ENCODE results near the gene SIL1.
"Not testable (repeated sequence)": the region's sequence is repeated elsewhere in the genome, so short reads cannot be mapped to it uniquely, and the experiment has no call there.

Gene SIL1

DNA sequence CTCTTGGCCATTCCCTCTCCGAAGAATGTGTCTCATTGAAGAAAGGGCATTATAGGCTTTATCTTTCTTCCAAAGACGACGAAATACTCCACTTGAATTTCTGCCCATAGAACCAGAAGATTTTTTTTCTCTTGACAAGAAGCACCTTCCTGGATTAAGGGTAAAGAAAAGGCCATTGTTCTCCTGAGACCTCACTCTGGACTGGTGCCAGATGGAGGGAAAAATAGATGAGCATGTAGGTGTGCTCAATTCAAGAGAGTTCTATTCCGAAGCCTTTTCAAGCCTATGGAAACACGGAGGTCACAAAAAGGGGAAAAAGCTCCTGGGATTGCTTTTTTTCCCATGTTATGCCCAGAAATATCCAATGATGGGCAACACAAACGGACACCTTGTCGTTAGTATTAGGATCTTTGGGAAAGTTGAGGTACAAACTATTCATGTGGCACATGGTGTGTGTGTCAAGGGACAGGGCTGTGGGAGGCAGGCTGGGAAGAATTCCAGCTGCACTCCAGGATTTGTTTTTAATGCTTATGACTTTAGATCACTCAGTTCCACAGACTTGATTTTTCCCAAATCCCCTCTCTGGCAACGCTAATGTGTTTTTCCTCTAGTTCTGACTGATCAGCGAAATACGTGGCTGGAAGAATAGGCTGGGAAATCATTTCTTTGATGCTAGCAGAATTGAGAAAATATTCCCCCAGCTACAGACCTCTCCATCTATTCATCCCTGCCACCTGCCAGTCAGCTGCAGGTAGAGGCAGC lies 89.9 kb downstream of the SIL1 start:
- DNase-seq (ENCODE audit: low read depth in 2 of 2): no peak

- no peak for DNase-seq (ENCODE audit: low read depth in 2 of 2)
These were observed 92.5 kb downstream of the SIL1 start for GRCh38 chr5:139105621-139106071.

DNA sequence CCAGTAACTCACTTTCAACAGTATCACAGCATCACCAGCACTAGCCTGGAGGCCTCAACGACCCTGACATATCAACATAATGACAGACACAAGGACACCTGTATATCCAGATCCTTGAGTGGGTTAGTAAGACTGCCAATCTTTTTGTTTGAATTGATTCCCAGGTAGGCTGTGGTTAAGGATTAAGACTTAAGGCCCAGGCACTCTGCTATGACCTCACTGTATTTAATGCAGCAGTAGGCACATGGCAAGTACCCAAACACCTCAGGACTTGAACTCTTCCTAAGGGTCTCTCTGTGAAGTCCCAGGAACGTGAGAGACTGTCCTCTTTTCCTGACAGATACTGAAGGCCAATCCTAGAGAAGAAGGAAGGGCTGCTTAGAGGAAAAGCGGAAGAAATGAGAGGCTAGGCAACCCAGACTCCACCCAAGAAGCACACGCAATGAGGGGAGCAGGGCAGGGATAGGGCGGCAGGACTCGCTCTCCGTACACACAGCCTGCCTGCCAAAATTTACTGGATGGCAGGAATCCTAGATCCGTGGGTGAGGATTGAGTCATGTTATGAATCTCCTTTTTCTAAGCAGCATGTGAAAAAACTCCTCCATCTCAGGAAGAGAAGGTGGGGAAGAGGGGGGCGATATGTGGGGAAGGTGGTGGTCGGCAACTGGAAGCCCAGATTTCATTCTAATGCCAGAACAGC lies 93.4 kb downstream of the SIL1 start:
- no peak for DNase-seq (ENCODE audit: low read depth in 2 of 2)

GRCh38 chr5:139103762-139104161 lies 94.4 kb downstream of the SIL1 start:
- no peak for DNase-seq (ENCODE audit: low read depth in 2 of 2)

DNA sequence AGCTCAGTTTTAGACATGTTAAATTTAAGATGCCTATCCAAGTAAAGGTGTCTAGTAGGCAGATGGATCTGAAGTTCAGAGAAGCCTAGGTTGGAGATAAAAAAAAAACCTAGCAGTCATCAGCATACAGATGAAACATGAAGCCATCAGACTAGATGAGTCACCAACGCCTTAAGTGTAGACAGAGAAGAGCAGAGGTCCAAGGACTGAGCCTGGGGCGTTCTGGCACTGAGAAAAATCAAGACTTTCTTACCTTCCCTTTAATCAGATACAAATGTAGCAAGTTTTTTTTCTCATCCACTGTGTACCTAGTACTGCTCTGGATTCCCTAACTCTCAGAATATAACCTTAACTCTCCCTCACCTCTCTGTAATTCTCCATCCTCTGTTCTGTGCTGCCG lies 97.3 kb downstream of the SIL1 start:
- DNase-seq (ENCODE audit: low read depth in 2 of 2): no peak

- DNase-seq (ENCODE audit: low read depth in 2 of 2): no peak
These were observed 103.7 kb downstream of the SIL1 start for GRCh38 chr5:139094154-139095131.

DNA sequence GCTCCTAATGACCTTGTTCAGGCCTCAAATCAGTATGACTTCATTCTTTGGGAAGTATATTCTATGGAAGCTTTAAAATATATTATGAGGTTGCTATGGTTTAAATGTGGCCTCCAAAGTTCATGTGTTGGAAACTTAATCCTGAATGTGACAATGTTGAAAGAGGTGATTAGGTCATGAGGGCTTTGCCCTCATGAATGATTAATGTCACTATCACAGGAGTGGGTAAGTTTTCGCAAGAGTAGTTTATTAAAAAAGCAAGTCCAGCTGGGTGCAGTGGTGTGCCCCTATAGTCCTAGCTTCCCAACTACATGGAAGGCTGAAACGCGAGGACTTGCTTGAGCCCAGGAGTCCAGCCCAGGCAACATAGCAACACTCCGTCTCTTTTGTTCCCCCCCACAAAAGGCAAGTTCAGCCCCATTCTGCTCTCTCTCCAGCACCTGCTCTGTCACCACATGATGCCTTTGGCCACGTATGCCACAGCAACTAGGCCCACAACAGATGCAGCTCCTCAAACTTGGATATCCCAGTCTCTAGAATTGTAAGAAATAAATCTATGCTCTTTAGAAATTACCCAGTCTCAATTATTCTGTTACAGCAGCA lies 105.3 kb downstream of the SIL1 start:
- DNase-seq (ENCODE audit: low read depth in 2 of 2): no peak

DNA sequence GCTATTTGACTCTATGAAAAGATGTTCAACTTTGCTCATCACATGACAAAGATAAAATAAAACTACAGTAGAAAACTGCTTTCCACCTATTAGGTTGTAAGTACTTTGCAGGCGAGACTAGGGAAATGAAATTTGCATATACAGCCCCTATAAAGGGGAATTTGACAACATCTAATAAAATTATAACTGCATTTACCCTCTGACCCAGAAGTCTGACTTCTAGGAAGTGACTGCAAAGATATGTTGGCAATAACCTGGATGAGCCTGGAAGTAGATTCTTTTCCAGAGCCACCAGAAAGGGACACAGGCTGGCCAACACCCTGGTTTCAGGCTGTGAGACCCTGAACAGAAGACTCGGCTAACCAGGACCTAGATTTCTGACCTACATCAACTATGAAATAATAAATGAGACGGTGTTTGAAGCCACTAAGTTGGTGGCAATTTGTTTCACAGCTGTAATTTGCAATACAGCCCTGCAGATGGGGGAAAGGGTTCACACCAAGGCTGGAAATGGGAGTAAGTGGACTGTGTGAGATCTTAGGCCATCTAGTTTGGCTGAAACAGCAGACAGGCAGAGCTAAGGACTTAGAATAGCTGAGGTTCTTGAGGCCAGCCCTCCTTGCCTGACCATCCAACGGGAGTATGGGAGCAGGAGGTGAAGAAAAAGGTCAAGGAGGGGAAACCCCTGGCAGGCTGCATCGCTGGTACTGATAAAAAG lies 106.6 kb downstream of the SIL1 start:
- DNase-seq (ENCODE audit: low read depth in 2 of 2): no peak

- no peak for DNase-seq (ENCODE audit: low read depth in 2 of 2)
These were observed 107.6 kb downstream of the SIL1 start for GRCh38 chr5:139090581-139090980.

DNA sequence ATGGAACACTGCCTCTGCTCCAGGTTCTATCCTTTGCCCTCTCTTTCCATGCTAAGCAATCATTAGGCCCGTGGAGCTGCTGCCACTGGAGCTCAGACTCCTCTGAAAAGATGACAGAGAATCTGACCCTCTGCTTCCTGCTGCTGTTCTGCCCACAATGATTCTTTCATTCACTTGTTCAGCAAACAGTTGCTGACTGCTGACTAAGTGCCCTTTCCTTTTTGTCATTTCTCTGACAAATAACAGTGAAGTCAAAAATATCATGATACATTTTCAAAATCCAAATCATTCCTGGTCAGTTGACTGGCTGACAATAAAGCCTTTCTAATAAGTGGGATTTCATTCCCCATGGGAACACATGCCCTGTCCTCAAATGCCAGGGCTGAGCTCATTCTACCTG lies 110.1 kb downstream of the SIL1 start:
- DNase-seq (ENCODE audit: low read depth in 2 of 2): no peak

GRCh38 chr5:139082813-139083498 lies 115.2 kb downstream of the SIL1 start:
- no peak for DNase-seq (ENCODE audit: low read depth in 2 of 2)

DNA sequence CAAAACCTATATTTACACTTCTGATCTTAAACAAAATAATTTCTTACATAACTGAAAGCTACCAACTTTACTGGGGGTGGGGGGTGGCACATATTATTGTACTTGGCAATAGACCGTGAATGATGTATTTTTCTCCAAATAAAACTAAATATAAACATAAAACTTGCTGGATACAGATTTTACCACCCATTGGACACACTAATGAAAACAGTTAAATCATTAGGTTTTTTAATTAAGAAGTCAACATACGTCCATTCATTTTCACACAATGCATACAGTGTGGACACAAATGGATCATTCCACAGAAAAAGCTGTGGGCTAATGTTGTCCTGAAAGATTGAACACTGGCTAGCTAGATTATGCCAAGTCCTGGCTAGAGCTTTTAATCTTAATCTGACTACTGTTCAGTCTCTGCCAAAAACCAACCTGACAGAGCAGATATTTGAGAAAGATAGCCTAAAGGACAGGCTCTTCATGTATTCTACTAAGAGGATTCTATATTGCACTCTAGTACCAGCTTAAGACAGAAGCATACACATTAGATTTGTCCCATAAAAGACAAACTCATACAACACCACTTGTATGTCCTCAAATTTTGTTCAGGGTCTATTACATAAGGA lies 118.1 kb downstream of the SIL1 start:
- no peak for DNase-seq (ENCODE audit: low read depth in 2 of 2)

DNA sequence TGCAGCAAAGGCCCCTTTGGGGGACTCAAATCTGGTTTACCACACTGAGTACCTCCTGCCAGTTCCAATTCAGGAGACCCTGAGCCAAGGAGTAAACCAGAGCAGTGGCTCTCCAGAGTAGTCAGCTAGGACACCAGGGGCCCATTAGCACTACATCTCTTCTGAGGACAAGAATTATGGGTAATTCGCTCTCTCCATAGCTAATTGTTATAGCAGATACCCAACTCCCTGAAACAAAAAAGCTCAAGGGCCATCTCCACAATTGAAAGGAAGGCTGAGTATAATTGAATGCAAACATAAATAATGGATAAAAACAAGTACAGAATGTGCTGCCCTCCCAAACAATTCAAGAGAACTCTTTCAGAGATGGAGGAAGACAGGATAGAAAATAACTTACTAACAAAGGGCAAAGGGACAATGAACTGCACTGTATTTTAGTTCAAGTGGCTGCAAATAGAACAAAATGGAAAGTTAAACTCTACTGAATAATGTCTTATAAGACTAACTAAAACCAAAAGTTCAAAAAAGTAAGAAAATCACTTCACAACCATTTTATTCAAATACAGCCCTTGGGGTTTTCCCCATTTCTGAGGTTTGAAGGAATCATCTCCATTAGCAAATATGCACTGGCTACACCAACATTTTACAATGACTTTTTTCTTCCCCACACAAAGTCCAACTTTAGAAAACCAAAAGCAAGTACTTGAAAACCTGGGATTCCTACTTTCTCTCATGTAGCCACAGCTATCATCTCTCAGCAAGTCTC lies 118.8 kb downstream of the SIL1 start:
- DNase-seq (ENCODE audit: low read depth in 2 of 2): no peak

- DNase-seq (ENCODE audit: low read depth in 2 of 2): no peak
These were observed 119.8 kb downstream of the SIL1 start for GRCh38 chr5:139078345-139078744.

GRCh38 chr5:139077899-139078298 lies 120.3 kb downstream of the SIL1 start:
- DNase-seq (ENCODE audit: low read depth in 2 of 2): no peak

GRCh38 chr5:139076111-139076510 lies 122.1 kb downstream of the SIL1 start:
- no peak for DNase-seq (ENCODE audit: low read depth in 2 of 2)

DNA sequence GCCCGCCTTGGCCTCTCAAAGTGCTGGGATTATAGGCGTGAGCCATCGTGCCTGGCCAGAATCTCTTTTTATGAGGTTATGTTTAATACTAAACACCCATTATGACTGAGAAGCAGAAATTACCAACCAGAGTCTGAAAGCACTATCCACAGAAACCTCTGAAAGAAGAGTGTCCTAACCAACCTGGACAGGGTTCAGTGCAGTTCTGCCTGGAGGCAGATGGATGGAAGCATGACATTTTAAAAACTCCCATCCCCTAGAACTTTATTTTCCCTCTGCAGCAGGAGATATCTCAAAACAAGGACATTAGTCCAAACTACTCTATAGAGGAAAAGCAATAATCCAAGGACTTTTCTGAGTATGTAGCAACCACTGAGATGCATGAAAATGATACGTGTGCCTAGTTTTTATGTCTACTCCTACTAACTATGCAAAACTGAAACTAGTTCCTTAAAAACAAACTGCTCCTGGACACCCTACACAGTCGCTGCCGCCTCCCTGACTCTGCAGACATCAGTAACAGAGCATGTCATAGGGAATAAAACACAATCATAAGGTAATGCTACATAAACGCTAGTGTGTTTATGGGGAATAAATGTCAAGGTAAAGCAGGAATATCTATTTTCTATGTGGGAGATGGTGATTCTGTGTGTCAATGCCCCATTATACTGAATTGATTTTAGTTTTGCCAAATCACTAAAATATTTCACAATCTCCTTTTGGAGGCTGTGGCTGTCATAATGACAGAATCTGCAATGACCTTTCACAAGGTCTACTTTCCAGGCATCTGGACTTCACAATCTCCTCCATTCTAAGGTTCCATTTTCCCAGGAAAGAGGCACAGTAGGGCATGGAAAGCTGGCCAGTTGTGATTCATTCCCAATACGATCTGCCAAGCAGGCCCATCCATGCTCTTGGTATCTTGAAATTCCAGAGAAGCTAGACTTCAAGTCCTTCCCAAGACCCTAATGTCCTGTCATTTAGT lies 122.8 kb downstream of the SIL1 start:
- DNase-seq (ENCODE audit: low read depth in 2 of 2): no peak

DNA sequence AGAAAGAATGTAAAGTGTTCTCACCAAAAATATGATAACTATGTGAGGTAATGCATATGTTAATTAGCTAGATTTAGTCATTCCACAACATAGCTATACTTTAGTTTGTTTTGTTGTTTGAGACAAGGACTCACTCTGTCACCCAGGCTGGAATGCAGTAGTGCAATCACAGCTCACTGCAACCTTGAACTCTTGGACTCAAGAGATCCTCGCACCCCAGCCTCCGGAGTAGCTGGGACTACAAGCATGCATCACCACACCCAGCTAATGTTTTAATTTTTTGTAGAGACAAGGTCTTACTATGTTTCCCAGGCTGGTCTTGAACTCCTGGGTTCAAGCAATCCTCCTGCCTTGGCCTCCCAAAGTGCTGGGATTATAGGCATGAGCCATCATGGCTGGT lies 124.2 kb downstream of the SIL1 start:
- DNase-seq (ENCODE audit: low read depth in 2 of 2): not testable (repeated sequence)

Data from stimulated activated CD4-positive, alpha-beta T cell treated with anti-CD3 and anti-CD28 coated beads, Interleukin-12 subunit alpha, Interleukin-12 subunit beta, amount 100 ng/mL, for 24 hours (primary cell).